ENCODE results near the gene TRMT61A.

- no peak for TF ChIP-seq POLR2A (IDR thresholded peaks at IDR 0.05; ENCODE audit: low read depth, low read length)
- no peak for TF ChIP-seq CTCF (IDR thresholded peaks at IDR 0.05; ENCODE audit: extremely low read depth in 1 of 2, insufficient read depth in 1 of 2, low read depth in 1 of 2, low read length in 2 of 2)
- no peak for TF ChIP-seq EZH2 (IDR thresholded peaks at IDR 0.05; ENCODE audit: borderline replicate concordance, low read depth, low read length, severe bottlenecking)
- TF ChIP-seq POLR2AphosphoS5 (IDR thresholded peaks at IDR 0.05; ENCODE audit: insufficient read depth, low read depth, low read length): no peak
- TF ChIP-seq MYC (IDR thresholded peaks at IDR 0.05; ENCODE audit: low read depth, low read length): no peak
Measured at GRCh38 chr14:103556946-103557758, 28.2 kb downstream of the TRMT61A start.
